ENCODE data around the gene SGCG. TPM values are rescaled to one million over a fixed set of nuclear protein-coding genes. Genes with fewer than 3 reads are reported as not detected.

SGCG gene
- polyA plus RNA-seq, 1 experiment, result 0.29 TPM

DNA sequence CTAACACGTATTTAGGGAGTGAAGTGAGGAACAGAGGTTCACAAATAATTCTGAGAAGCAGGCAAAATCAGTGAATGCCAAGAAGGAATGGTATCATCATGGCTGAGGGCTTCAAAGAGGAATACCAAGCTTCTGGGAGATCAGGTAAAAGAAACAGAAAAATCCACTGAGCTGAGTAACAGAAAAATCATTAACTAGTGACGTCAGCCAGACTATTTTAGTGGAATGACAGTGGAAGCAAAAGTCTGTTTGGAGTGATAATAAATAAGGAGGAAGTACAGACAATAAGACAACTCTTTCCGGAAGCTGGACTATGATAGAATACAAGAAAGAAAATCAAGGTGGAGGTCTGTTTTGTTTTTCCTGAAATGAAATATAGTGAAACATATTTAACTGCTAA is 169.2 kb downstream of the SGCG start:
- CTCF ChIA-PET, result interaction anchor here (0.8 to 1.6 kb wide), 2 partner anchors 12 to 20 kb away, joined by 3 to 7 read pairs; no protein-coding TSS in a partner anchor
- TF ChIP-seq, protein P1, sequence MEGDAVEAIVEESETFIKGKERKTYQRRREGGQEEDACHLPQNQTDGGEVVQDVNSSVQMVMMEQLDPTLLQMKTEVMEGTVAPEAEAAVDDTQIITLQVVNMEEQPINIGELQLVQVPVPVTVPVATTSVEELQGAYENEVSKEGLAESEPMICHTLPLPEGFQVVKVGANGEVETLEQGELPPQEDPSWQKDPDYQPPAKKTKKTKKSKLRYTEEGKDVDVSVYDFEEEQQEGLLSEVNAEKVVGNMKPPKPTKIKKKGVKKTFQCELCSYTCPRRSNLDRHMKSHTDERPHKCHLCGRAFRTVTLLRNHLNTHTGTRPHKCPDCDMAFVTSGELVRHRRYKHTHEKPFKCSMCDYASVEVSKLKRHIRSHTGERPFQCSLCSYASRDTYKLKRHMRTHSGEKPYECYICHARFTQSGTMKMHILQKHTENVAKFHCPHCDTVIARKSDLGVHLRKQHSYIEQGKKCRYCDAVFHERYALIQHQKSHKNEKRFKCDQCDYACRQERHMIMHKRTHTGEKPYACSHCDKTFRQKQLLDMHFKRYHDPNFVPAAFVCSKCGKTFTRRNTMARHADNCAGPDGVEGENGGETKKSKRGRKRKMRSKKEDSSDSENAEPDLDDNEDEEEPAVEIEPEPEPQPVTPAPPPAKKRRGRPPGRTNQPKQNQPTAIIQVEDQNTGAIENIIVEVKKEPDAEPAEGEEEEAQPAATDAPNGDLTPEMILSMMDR (IDR thresholded peaks at IDR 0.05; ENCODE audit: insufficient read depth, low read depth, low read length), result no peak
- POLR2A ChIA-PET, result no interaction called here
- DNase-seq (ENCODE audit: low read depth), result no peak
- Histone ChIP-seq H3K27me3 (ENCODE audit: control insufficient read depth, insufficient read depth, low read length) (no peaks in the 10 kb centered on the region), H3K4me3 (ENCODE audit: low read depth, low read length) (no peak overlapping the region), H3K36me3 (ENCODE audit: control insufficient read depth, insufficient read depth, low read length) (peaks cover 8% of the 10 kb centered on the region)

DNA sequence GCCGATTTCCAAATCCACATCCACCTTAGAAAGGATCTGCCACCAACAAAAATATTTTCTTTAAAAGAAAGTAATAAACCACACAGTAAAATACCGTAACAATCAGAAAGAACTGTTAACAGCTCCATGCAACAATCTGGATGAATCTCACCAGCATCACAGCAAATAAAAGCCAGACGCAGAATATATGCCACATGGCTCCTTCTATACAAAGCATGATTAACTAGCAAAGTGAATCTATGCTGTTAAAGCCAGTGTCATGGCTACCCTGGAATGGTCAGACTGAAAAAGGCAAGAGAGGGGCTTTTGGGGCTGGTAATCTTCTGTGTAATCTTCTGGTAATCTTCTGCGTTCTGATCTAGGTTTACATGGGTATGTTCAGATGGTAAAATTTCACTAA is 171.4 kb downstream of the SGCG start:
- POLR2A ChIA-PET, result no interaction called here
- Histone ChIP-seq H3K4me3 (ENCODE audit: low read depth, low read length) (no peak overlapping the region), H3K36me3 (ENCODE audit: control insufficient read depth, insufficient read depth, low read length) (peaks cover 21% of the 10 kb centered on the region), H3K27me3 (ENCODE audit: control insufficient read depth, insufficient read depth, low read length) (no peaks in the 10 kb centered on the region)
- TF ChIP-seq, protein P1 (IDR thresholded peaks at IDR 0.05; ENCODE audit: insufficient read depth, low read depth, low read length), result no peak
- no peak for DNase-seq (ENCODE audit: low read depth)
- CTCF ChIA-PET, result no interaction called here

DNA sequence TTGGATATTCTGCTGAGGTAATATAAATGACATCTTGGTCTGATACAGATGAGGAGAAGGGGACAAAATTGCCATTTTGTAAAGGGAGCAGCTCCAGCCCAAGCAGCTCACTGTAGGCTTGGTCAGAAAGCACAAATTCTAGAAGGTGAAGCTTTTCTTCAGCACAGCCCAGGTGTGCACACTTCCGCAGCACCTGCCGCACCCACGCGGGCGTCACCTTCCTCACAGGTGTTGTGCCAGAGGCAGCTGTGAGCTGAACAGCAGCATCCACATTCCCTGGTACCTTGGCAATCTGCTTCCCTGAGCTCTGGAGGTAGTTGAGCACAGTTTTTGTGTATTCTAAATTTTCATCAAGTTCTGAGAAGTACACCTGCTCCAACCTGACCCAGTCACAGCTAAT is 173.7 kb downstream of the SGCG start:
- TF ChIP-seq, protein P1 (IDR thresholded peaks at IDR 0.05; ENCODE audit: insufficient read depth, low read depth, low read length), result no peak
- no peaks in the 10 kb centered on the region for H3K27me3 ChIP-seq (ENCODE audit: control insufficient read depth, insufficient read depth, low read length)
- H3K4me3 ChIP-seq (ENCODE audit: low read depth, low read length), result no peak overlapping the region
- POLR2A ChIA-PET, result no interaction called here
- CTCF ChIA-PET, result interaction anchor here (0.6 to 0.9 kb wide), 2 partner anchors 32 to 535 kb away, joined by 3 read pairs; no protein-coding TSS in a partner anchor
- H3K36me3 ChIP-seq (ENCODE audit: control insufficient read depth, insufficient read depth, low read length), result peaks cover 21% of the 10 kb centered on the region
- DNase-seq (ENCODE audit: low read depth), result no peak

DNA sequence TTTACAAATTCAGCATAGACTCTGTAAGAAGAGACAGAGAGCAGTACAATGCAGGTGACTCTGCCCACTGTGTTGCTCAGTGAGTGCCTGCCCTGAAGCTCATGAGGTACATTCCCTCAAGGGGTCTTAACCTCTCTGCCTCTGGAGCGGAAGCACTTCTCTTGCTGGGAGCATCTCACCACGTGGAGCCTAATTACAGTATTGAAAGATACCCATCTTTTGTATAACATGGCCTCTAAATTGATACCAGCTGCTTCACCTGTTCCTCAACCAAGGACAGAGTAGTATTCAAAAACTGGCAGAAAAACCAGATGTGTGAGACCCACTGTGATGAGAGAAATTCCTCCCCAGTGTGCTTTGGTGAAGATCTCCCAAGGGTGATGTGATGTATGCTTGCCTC is 175.6 kb downstream of the SGCG start:
- ChIA-PET POLR2A (no interaction called here), CTCF (no interaction called here)
- no peaks in the 10 kb centered on the region for H3K27me3 ChIP-seq (ENCODE audit: control insufficient read depth, insufficient read depth, low read length)
- H3K36me3 ChIP-seq (ENCODE audit: control insufficient read depth, insufficient read depth, low read length), result peaks cover 25% of the 10 kb centered on the region
- no peak for DNase-seq (ENCODE audit: low read depth)
- no peak overlapping the region for H3K4me3 ChIP-seq (ENCODE audit: low read depth, low read length)
- TF ChIP-seq, protein P1 (IDR thresholded peaks at IDR 0.05; ENCODE audit: insufficient read depth, low read depth, low read length), result no peak

DNA sequence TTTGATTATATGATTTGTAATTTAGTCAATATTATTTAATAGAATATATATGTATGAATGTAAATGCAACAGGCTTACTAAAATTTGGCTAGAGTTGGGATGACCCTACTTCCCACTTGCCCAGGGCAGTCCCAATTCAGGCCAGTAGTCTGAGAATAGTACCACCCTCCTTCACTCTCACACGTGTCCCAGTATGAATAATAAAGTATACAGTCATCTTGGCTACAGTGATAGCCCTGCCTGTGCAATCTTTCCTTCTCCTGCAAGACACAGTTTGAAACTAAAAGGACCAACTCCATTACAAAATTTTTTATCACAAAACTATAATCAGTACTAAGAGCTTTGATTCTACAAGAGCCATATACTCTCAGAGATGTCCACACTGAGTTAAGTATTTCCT is 176.6 kb downstream of the SGCG start:
- peaks cover 25% of the 10 kb centered on the region for H3K36me3 ChIP-seq (ENCODE audit: control insufficient read depth, insufficient read depth, low read length)
- POLR2A ChIA-PET, result no interaction called here
- H3K4me3 ChIP-seq (ENCODE audit: low read depth, low read length), result no peak overlapping the region
- CTCF ChIA-PET, result no interaction called here
- DNase-seq (ENCODE audit: low read depth), result no peak
- TF ChIP-seq, protein P1 (IDR thresholded peaks at IDR 0.05; ENCODE audit: insufficient read depth, low read depth, low read length), result no peak
- no peaks in the 10 kb centered on the region for H3K27me3 ChIP-seq (ENCODE audit: control insufficient read depth, insufficient read depth, low read length)

All from BJ (cell line).